Naive thymus-derived CD8-positive, alpha-beta T cell (primary cell): ENCODE results near the gene SLC6A14. TPM values are rescaled to one million over a fixed set of nuclear protein-coding genes. Genes with fewer than 3 reads are reported as not detected.
A peak's percentile ranks its signal among the peaks of the same experiment; 100 is the strongest.

Source experiments
- ATAC-seq, 2 donors: fragments of 150-1000 bp; cut with Tn5 transposase in 1 of 2; sonication (Bioruptor Pico), chemical (Tn5 transposase) in 1 of 2; 1 replicate in 1 of 2; 2 replicates in 1 of 2; pipeline ENCODE4 v1.10.0; 2021; ENCODE audit warnings: mild to moderate bottlenecking in 2 of 2, moderate library complexity in 2 of 2
- POLR2A ChIA-PET: fragments of 350-600 bp; sonication (Branson Sonifier 250); formaldehyde crosslinking; loops from one replicate; lab custom pipeline; 2021; ENCODE audit warnings: antibody characterized with exemption; lab: Charles Lee
- DNase-seq, 10 donors: peaks; one replicate each; pipeline versions ENCODE4 v3.0.0 to v3.0.0-alpha.2; 2020 to 2022
- H3K27ac Mint-ChIP-seq, 10 donors: one replicate each; pipeline ENCODE4 v1.8.0; 2020 to 2022; ENCODE audit warnings: mild to moderate bottlenecking in 10 of 10, mixed read lengths in 10 of 10, moderate library complexity in 4 of 10, inconsistent platforms in 1 of 10
- H3K27me3 Mint-ChIP-seq, 5 donors: one replicate each; pipeline ENCODE4 v1.8.0; 2021 to 2022; ENCODE audit warnings: mixed read lengths in 5 of 5
- H3K36me3 Mint-ChIP-seq, 3 donors: one replicate each; pipeline ENCODE4 v1.8.0; 2020 to 2022; ENCODE audit warnings: mixed read lengths in 3 of 3, mild to moderate bottlenecking in 2 of 3, inconsistent platforms in 1 of 3
- H3K4me1 Mint-ChIP-seq, 4 donors: one replicate each; pipeline ENCODE4 v1.8.0; 2021 to 2022; ENCODE audit warnings: mixed read lengths in 4 of 4
- H3K4me3 Mint-ChIP-seq, 10 donors: one replicate each; pipeline ENCODE4 v1.8.0; 2020 to 2022; ENCODE audit warnings: mild to moderate bottlenecking in 10 of 10, mixed read lengths in 10 of 10, moderate library complexity in 6 of 10, inconsistent platforms in 1 of 10
- H3K9me3 Mint-ChIP-seq, 9 donors: one replicate each; pipeline ENCODE4 v1.8.0; 2020 to 2022; ENCODE audit warnings: mixed read lengths in 9 of 9, mild to moderate bottlenecking in 3 of 9, inconsistent platforms in 1 of 9, moderate library complexity in 1 of 9
- polyA plus RNA-seq, 3 donors: library from polyadenylated mRNA; unstranded; fragments of 300-500 nt; fragmentation: Illumina TruSeq; gene quantifications; one replicate each; pipeline ENCODE4 v1.2.3, GENCODE V29; 2021
- total RNA-seq, 8 experiments: library from RNA in 2 of 8; stranded (reverse) in 2 of 8; gene quantifications; one replicate each; pipeline ENCODE4 v1.2.3 and lab custom pipeline; 2021 to 2026

Gene SLC6A14
- total RNA-seq (not detected), polyA plus RNA-seq (not detected), total RNA-seq (lab: John Stamatoyannopoulos, UW) (0 to 0.26 (median 0) reads per million in 6 experiments)

- DNase-seq (no peak), ATAC-seq (no peak)
- POLR2A ChIA-PET = no interaction called here
- peak within 1 kb of the TSS in 1 of 10 donors; percentile 15 for H3K27ac Mint-ChIP-seq
- H3K9me3 Mint-ChIP-seq = peaks cover 0 to 10% (median 0%) of the 10 kb centered on the region in 9 donors
- H3K27me3 Mint-ChIP-seq = no peaks in the 10 kb centered on the region
- H3K36me3 Mint-ChIP-seq = peaks cover 0 to 1% (median 0%) of the 10 kb centered on the region in 3 donors
- no peak within 1 kb of the TSS for H3K4me3 Mint-ChIP-seq
- no peaks in the 10 kb centered on the region for H3K4me1 Mint-ChIP-seq
Observed at GRCh38 chrX:116436358-116436816, at the start of gene SLC6A14. TSS of gene SLC6A14 (plus strand) at chrX:116436606. CDS start at chrX:116436710, 104 bp downstream.

GRCh38 chrX:116395752-116396151, 40.7 kb upstream of the SLC6A14 start:
- Mint-ChIP-seq H3K9me3 (peaks cover 0 to 6% (median 0%) of the 10 kb centered on the region in 9 donors), H3K4me3 (no peak overlapping the region), H3K27ac (no peak overlapping the region), H3K4me1 (no peaks in the 10 kb centered on the region), H3K27me3 (no peaks in the 10 kb centered on the region), H3K36me3 (no peaks in the 10 kb centered on the region)
- POLR2A ChIA-PET = no interaction called here
- ATAC-seq (no peak), DNase-seq (no peak)

- DNase-seq (no peak), ATAC-seq (no peak)
- Mint-ChIP-seq H3K27me3 (no peaks in the 10 kb centered on the region), H3K27ac (no peak overlapping the region), H3K36me3 (no peaks in the 10 kb centered on the region), H3K4me1 (no peaks in the 10 kb centered on the region), H3K4me3 (no peak overlapping the region), H3K9me3 (peaks cover 0 to 11% (median 0%) of the 10 kb centered on the region in 9 donors)
- POLR2A ChIA-PET = no interaction called here
Observed at GRCh38 chrX:116399681-116400080, 36.7 kb upstream of the SLC6A14 start.

GRCh38 chrX:116409219-116409618, 27.2 kb upstream of the SLC6A14 start:
- no peak overlapping the region for H3K4me3 Mint-ChIP-seq
- no peak overlapping the region for H3K27ac Mint-ChIP-seq
- H3K36me3 Mint-ChIP-seq = no peaks in the 10 kb centered on the region
- H3K4me1 Mint-ChIP-seq = no peaks in the 10 kb centered on the region
- ATAC-seq (no peak), DNase-seq (no peak)
- H3K9me3 Mint-ChIP-seq = peaks cover 0 to 23% (median 2%) of the 10 kb centered on the region in 9 donors
- POLR2A ChIA-PET = no interaction called here
- H3K27me3 Mint-ChIP-seq = no peaks in the 10 kb centered on the region

- ATAC-seq (no peak), DNase-seq (no peak)
- Mint-ChIP-seq H3K4me3 (no peak overlapping the region), H3K36me3 (no peaks in the 10 kb centered on the region), H3K4me1 (no peaks in the 10 kb centered on the region), H3K9me3 (peaks cover 0 to 10% (median 0%) of the 10 kb centered on the region in 9 donors), H3K27ac (no peak overlapping the region), H3K27me3 (no peaks in the 10 kb centered on the region)
- POLR2A ChIA-PET = no interaction called here
Observed at GRCh38 chrX:116413273-116413672, 23.1 kb upstream of the SLC6A14 start.

GRCh38 chrX:116417214-116417613, 19.2 kb upstream of the SLC6A14 start:
- Mint-ChIP-seq H3K27ac (no peak overlapping the region), H3K4me1 (no peaks in the 10 kb centered on the region), H3K9me3 (no peaks in the 10 kb centered on the region), H3K36me3 (no peaks in the 10 kb centered on the region), H3K27me3 (no peaks in the 10 kb centered on the region), H3K4me3 (no peak overlapping the region)
- ATAC-seq (no peak), DNase-seq (no peak)
- POLR2A ChIA-PET = no interaction called here

- POLR2A ChIA-PET = no interaction called here
- Mint-ChIP-seq H3K4me3 (no peak overlapping the region), H3K4me1 (no peaks in the 10 kb centered on the region), H3K27me3 (no peaks in the 10 kb centered on the region), H3K9me3 (no peaks in the 10 kb centered on the region), H3K36me3 (no peaks in the 10 kb centered on the region), H3K27ac (no peak overlapping the region)
- DNase-seq (no peak), ATAC-seq (no peak)
Observed at GRCh38 chrX:116417968-116418367, 18.4 kb upstream of the SLC6A14 start.

- no peak overlapping the region for H3K27ac Mint-ChIP-seq
Observed at GRCh38 chrX:116427978-116428377, 8.4 kb upstream of the SLC6A14 start.

GRCh38 chrX:116435597-116435996, 809 bp upstream of the SLC6A14 start:
- POLR2A ChIA-PET = no interaction called here
- ATAC-seq = no peak
- peaks cover 0 to 10% (median 0%) of the 10 kb centered on the region in 9 donors for H3K9me3 Mint-ChIP-seq
- H3K27me3 Mint-ChIP-seq = no peaks in the 10 kb centered on the region
- H3K4me1 Mint-ChIP-seq = no peaks in the 10 kb centered on the region
- peaks cover 0 to 1% (median 0%) of the 10 kb centered on the region in 3 donors for H3K36me3 Mint-ChIP-seq
- no peak overlapping the region for H3K27ac Mint-ChIP-seq
- DNase-seq = no peak
- no peak overlapping the region for H3K4me3 Mint-ChIP-seq

More at GRCh38 chrX:116427978-116428377, 8.4 kb upstream of the SLC6A14 start:
- no peak overlapping the region for H3K4me3 Mint-ChIP-seq
- ATAC-seq (no peak), DNase-seq (no peak)
- peaks cover 0 to 5% (median 0%) of the 10 kb centered on the region in 9 donors for H3K9me3 Mint-ChIP-seq
- H3K36me3 Mint-ChIP-seq = no peaks in the 10 kb centered on the region
- POLR2A ChIA-PET = no interaction called here
- no peaks in the 10 kb centered on the region for H3K4me1 Mint-ChIP-seq
- no peaks in the 10 kb centered on the region for H3K27me3 Mint-ChIP-seq

- Mint-ChIP-seq H3K4me1 (no peaks in the 10 kb centered on the region), H3K4me3 (no peak overlapping the region)
- POLR2A ChIA-PET = no interaction called here
Observed at GRCh38 chrX:116449156-116449555, 12.8 kb downstream of the SLC6A14 start.

GRCh38 chrX:116462822-116463221, 26.4 kb downstream of the SLC6A14 start, which contains the start of gene CT83:
TSS of gene CT83 (minus strand) at chrX:116462976. CDS start at chrX:116462856, 120 bp downstream.
- no peak within 1 kb of the TSS for H3K27ac Mint-ChIP-seq
- POLR2A ChIA-PET = no interaction called here
- no peaks in the 10 kb centered on the region for H3K36me3 Mint-ChIP-seq
- peaks cover 0 to 10% (median 0%) of the 10 kb centered on the region in 9 donors for H3K9me3 Mint-ChIP-seq
- H3K4me3 Mint-ChIP-seq = no peak within 1 kb of the TSS
- H3K4me1 Mint-ChIP-seq = no peaks in the 10 kb centered on the region
- DNase-seq = no peak
- no peak for ATAC-seq
- no peaks in the 10 kb centered on the region for H3K27me3 Mint-ChIP-seq

More at GRCh38 chrX:116449156-116449555, 12.8 kb downstream of the SLC6A14 start:
- peaks cover 0 to 4% (median 0%) of the 10 kb centered on the region in 9 donors for H3K9me3 Mint-ChIP-seq
- no peak overlapping the region for H3K27ac Mint-ChIP-seq
- H3K36me3 Mint-ChIP-seq = no peaks in the 10 kb centered on the region
- DNase-seq = no peak
- H3K27me3 Mint-ChIP-seq = no peaks in the 10 kb centered on the region
- no peak for ATAC-seq

GRCh38 chrX:116480059-116480458, 43.7 kb downstream of the SLC6A14 start:
- no peak for DNase-seq
- no peaks in the 10 kb centered on the region for H3K4me1 Mint-ChIP-seq
- H3K36me3 Mint-ChIP-seq = peaks cover 0 to 3% (median 0%) of the 10 kb centered on the region in 3 donors
- no peak for ATAC-seq
- peaks cover 0 to 32% (median 0%) of the 10 kb centered on the region in 9 donors for H3K9me3 Mint-ChIP-seq
- POLR2A ChIA-PET = no interaction called here
- no peaks in the 10 kb centered on the region for H3K27me3 Mint-ChIP-seq
- no peak overlapping the region for H3K4me3 Mint-ChIP-seq
- no peak overlapping the region for H3K27ac Mint-ChIP-seq

GRCh38 chrX:116490104-116490503, 53.7 kb downstream of the SLC6A14 start:
- DNase-seq = no peak
- H3K9me3 Mint-ChIP-seq = peaks cover 0 to 2% (median 0%) of the 10 kb centered on the region in 9 donors
- no peaks in the 10 kb centered on the region for H3K27me3 Mint-ChIP-seq
- POLR2A ChIA-PET = no interaction called here
- no peak for ATAC-seq
- no peak overlapping the region for H3K27ac Mint-ChIP-seq
- H3K36me3 Mint-ChIP-seq = no peaks in the 10 kb centered on the region
- no peaks in the 10 kb centered on the region for H3K4me1 Mint-ChIP-seq
- H3K4me3 Mint-ChIP-seq = no peak overlapping the region

- peaks cover 0 to 2% (median 0%) of the 10 kb centered on the region in 9 donors for H3K9me3 Mint-ChIP-seq
- ATAC-seq = no peak
- H3K4me1 Mint-ChIP-seq = no peaks in the 10 kb centered on the region
- no peak overlapping the region for H3K4me3 Mint-ChIP-seq
- H3K27me3 Mint-ChIP-seq = no peaks in the 10 kb centered on the region
- POLR2A ChIA-PET = no interaction called here
- DNase-seq = no peak
- H3K27ac Mint-ChIP-seq = no peak overlapping the region
- no peaks in the 10 kb centered on the region for H3K36me3 Mint-ChIP-seq
Observed at GRCh38 chrX:116493271-116493670, 56.9 kb downstream of the SLC6A14 start.
